ENCODE results near the gene SLC7A5.
"Not testable (repeated sequence)": the region's sequence is repeated elsewhere in the genome, so short reads cannot be mapped to it uniquely, and the experiment has no call there.

SLC7A5 gene

GRCh38 chr16:87822108-87822970, 47.0 kb downstream of the SLC7A5 start:
- no peak for DNase-seq (ENCODE audit: low read depth in 2 of 2)

DNA sequence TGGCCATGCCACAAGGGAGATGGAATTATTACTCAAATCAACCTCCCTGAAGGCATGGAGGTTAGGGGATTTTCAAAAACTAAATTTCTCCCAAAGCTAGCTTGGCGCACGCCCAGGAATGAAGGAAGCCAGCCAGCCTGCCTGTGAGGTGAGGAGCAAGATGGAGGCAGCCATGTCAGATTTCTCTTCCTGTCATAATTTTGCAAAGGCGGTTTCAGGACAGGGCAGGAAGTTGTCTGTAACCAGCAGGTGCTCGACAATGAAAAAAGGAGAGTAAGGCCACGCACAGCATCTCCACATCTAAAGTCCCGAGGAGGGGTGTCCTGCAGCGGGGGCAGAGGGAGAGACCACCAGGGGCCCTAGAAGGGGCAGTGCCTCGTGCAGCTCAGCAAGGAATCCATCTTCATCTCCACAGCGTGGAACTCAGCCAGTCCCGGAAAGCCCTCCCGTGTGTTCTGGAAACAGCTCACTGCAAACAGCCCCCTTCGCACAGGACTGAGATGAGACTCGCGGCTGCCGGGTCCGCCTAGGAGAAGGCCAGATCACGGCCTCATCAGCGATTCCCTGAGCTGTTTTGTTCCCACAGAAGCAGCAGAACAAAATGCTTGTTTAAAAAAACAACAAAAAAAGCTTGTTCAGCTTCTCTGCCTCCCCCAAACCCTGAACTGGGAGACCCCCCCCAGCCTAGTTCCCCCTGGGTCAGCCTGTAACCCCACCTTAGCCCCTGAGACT, 47.8 kb downstream of the SLC7A5 start:
- no peak for DNase-seq (ENCODE audit: low read depth in 2 of 2)

DNA sequence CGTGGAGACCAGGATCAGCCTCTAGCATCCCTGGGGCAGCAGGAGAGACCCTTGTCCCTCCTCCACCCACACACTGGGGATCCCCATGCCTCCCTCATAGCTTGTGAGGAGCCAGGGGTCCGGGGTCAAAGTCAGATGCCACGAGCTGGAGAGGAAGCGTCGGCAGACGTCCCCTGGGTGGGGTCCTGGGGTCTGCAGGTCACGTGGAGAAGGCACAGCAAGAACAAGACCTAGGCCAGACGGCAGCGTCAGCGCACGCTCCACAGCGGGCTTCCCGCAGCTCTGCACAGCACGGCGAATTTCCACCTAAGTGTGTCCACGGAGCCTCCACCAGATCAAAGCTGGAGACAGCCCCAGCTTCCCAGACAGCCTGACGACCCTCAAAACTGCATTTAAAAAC, 49.3 kb downstream of the SLC7A5 start:
- no peak for DNase-seq (ENCODE audit: low read depth in 2 of 2)

- no peak for DNase-seq (ENCODE audit: low read depth in 2 of 2)
Measured at GRCh38 chr16:87819282-87819681, 50.0 kb downstream of the SLC7A5 start.

- no peak for DNase-seq (ENCODE audit: low read depth in 2 of 2)
Measured at GRCh38 chr16:87818533-87819161, 50.7 kb downstream of the SLC7A5 start.

- DNase-seq (ENCODE audit: low read depth in 2 of 2) = no peak
Measured at GRCh38 chr16:87817910-87818309, 51.4 kb downstream of the SLC7A5 start.

GRCh38 chr16:87817370-87817769, 51.9 kb downstream of the SLC7A5 start:
- not testable (repeated sequence) for DNase-seq (ENCODE audit: low read depth in 2 of 2)

DNA sequence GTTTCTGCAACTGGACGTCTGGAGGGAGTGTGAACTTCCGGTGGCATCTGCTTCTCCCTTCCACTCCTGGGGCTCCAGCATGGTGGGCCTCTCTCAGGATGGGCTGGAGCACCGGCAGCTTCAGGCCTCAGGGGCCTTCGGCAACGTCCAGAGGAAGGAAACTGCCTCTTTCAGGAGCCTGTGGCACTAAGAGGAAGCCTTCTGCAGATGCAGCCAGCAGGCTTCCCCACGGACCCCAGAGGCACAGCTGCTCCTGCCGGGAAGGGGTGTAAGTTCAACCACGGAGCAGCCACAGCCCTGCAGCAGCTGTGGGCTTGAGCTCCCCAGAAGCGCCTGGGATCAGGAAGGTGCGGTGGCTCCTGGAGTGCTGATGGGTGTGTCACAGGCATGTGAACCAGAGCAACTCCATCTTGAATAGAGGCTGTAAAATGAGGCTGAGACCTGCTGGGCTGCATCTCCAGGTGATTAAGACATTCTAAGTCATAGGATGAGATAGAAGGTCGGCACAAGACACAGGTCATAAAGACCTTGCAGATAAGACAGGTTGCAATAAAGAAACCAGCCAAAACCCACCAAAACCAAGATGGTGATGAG, 52.7 kb downstream of the SLC7A5 start:
- DNase-seq (ENCODE audit: low read depth in 2 of 2) = no peak

DNA sequence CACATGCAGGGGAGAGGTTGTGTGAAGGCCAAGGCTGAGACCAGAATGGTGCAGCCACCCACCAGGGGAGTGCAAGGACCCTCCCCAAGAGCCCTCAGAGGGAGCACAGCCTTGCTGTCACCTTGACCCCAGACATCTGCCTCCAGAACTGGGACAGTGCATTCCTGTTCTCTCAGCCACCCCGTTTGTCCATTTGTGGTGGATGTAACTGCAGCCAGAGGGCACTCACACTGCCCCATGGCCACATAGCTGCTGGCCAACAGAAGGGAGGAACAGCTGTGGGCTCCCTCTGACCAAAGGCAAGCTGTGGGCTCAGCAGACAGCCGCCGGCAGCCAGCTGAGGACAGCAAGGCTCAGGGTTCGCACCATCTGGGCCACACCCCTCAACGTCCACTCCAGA, 53.7 kb downstream of the SLC7A5 start:
- no peak for DNase-seq (ENCODE audit: low read depth in 2 of 2)

GRCh38 chr16:87812200-87812656, 57.1 kb downstream of the SLC7A5 start:
- no peak for DNase-seq (ENCODE audit: low read depth in 2 of 2)

- DNase-seq (ENCODE audit: low read depth in 2 of 2) = not testable (repeated sequence)
Measured at GRCh38 chr16:87811454-87811853, 57.9 kb downstream of the SLC7A5 start.

DNA sequence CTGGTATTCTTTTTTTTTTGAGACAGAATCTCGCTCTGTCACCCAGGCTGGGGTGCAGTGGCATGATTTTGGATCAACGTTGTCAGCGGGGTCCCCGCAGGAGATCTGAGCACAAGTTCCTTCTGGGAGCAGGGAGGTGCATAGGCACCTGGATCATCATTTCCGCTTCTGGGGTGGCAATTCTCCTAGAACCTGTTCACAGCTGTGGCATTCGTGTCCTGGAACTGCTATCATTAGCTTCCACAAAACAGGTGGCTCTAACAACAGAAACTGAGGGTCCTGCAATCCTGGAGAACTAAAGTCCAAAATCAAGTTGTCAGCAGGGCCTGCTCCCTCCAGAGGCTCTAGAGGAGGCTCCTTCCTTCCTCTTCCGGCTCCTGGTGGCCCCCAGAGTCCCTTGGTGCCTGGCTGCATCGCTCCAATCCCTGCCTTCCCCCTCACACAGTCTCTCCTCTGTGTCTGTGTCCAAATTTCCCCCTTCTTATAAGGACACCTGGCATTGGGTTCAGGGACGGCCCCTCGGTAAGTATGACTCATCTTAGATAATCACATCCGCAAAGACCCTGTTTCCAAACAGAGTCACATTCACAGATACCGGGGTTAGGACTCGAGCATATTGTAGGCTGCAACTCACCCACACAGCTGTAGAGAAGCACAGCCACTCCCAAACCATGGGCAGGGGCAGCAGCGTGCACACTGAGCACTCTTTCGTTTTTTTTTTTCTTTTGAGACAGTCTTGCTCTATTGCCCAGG, 60.0 kb downstream of the SLC7A5 start:
- no peak for DNase-seq (ENCODE audit: low read depth in 2 of 2)

DNA sequence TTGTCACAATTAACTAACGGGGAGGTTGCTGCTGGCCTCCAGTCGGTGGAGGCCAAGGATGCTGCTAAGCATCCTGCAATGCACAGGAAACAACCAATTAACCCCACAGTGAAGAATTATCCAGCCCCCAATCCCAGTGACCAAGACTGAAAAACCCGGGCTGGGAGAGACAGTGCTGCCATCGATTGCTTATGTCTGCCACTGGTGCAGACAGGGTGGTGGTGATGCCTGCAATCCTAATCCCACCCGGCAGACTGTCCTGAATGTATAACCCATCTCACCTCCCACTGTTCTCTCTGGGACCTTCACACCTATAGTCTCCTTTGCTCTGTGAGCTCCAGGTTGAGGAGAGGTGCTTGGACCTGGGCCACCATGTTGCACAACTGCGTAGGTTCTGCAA, 61.2 kb downstream of the SLC7A5 start:
- no peak for DNase-seq (ENCODE audit: low read depth in 2 of 2)

- no peak for DNase-seq (ENCODE audit: low read depth in 2 of 2)
Measured at GRCh38 chr16:87806641-87807546, 62.4 kb downstream of the SLC7A5 start.

DNA sequence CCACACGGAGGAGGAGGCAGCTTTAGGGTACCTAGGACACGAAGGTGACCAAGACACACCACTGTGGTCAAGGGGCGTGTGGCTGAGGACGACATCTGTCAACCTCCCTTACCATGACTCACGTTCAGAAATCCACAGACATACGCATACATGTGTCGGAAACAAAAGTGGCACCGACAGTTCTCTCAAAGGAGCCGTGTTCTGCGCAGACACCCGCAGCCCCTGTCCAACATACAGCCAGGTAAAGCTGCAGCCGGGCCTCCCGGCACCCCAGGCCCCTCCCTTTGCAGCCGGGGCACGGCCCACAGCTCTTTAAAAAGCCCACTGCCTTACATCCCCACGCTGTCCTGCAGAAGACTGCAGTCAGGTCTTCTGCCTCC, 63.1 kb downstream of the SLC7A5 start:
- DNase-seq (ENCODE audit: low read depth in 2 of 2) = no peak

DNA sequence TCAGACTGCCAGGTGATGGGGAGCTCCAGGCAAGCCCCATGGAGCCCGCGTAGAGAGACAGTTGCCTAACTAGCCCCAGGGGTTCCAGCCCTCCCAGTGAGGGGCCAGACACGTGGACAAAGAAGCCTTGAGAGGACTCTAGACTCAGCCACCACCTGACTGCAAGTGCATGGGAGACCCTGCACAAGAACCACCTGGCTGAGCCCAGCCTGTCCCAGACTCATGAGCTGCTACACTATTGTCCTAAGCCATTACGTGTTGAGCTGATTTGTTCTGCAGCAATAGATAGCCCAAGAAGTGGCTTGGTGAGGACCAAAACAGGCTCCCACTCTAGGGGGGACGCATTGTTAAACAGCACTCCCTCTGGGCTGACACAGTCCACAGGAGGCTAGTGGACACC, 65.9 kb downstream of the SLC7A5 start:
- DNase-seq (ENCODE audit: low read depth in 2 of 2) = no peak

DNA sequence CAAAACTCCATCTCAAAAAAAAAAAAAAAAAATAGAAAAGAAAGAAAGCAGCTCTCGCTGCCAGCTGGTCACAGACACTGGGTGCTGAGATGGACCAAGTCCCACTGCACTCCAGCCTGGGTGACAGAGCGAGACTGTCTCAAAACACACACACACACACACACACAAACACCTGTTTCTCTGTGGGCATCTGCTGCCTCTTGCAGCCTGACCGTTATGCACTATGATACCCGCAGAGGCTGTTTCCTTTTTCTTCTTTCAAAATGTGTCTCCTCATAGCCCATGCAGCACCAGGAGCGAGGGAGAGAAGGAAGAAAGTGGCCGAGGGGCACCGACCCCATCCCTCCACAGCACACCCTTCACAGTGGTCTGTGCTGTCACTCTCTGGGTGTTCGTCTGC, 66.6 kb downstream of the SLC7A5 start:
- no peak for DNase-seq (ENCODE audit: low read depth in 2 of 2)

GRCh38 chr16:87801679-87802259, 67.5 kb downstream of the SLC7A5 start:
- DNase-seq (ENCODE audit: low read depth in 2 of 2) = no peak

- no peak for DNase-seq (ENCODE audit: low read depth in 2 of 2)
Measured at GRCh38 chr16:87800497-87800896, 68.8 kb downstream of the SLC7A5 start.

DNA sequence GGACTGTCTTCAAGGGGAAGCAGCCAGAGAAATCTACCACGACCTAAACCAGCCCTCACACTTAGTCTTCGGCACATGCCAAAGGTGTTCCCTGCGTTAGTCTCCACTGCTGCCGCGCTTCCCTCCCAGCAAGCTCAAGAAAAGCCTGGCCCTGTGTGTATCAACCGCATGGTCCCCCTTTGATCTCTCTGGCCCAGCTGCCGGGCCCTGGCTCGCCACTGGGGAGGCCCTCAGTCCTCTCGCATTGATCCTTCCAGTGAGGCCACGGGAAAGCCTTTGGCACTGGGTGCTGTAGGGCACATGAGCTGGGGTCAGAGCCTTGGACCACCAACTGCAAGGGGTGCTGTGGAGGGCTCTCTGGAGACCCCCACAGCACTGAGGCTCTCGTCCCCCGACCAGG, 74.0 kb downstream of the SLC7A5 start:
- DNase-seq (ENCODE audit: low read depth in 2 of 2) = no peak
